Right lobe of liver (tissue), 4 donors: ENCODE measurements around the gene AAGAB.

Experiments
- POLR2A ChIP-seq: fragments of 450-650 bp; IDR thresholded peaks from one replicate; pipeline ENCODE4 v1.6.1; 2017; ENCODE audit warnings: antibody characterized with exemption, mild to moderate bottlenecking
- TF ChIP-seq, protein P1 (sequence below), 4 donors: fragments of 200-600 bp in 3 of 4; fragments of 450-650 bp in 1 of 4; IDR thresholded peaks; one replicate each; pipeline versions ENCODE4 v1.5.1 to v1.8.0; 2016 to 2022; ENCODE audit warnings: antibody characterized with exemption in 4 of 4, mild to moderate bottlenecking in 2 of 4
- donor health status: DM: no; HTN: no; CAD: no.
- donor health status: DM: no; HTN: no; CAD: no.
- donor health status: DM: no; HTN: yes; CAD: no.

DNA sequence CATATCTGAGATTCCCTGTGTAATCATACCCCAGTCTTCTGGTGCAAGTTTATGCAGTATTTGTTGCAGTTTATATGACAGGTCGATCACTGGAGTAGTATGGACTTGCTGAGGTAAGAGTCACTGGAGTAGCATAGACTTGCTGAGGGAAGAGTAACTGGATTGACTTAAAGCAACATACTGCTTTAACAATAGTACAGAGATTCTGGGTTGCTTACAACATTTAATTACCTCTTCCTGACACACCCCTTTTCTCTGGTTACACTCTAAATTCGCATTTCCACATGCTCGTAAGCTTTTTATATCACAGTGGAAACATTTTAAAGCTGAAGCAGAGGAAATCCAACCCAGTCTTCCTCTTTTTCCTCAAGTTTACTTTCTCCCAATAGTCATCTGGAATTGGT, 11.8 kb downstream of the AAGAB start:
- TF ChIP-seq, protein P1, sequence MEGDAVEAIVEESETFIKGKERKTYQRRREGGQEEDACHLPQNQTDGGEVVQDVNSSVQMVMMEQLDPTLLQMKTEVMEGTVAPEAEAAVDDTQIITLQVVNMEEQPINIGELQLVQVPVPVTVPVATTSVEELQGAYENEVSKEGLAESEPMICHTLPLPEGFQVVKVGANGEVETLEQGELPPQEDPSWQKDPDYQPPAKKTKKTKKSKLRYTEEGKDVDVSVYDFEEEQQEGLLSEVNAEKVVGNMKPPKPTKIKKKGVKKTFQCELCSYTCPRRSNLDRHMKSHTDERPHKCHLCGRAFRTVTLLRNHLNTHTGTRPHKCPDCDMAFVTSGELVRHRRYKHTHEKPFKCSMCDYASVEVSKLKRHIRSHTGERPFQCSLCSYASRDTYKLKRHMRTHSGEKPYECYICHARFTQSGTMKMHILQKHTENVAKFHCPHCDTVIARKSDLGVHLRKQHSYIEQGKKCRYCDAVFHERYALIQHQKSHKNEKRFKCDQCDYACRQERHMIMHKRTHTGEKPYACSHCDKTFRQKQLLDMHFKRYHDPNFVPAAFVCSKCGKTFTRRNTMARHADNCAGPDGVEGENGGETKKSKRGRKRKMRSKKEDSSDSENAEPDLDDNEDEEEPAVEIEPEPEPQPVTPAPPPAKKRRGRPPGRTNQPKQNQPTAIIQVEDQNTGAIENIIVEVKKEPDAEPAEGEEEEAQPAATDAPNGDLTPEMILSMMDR (IDR thresholded peaks at IDR 0.05): no peak
- TF ChIP-seq POLR2A: no peak
